DMS53 treated with DMSO at 0.1 percent for 48 hours (cell line): ENCODE results near the gene FBXO30.

Experiments used
- DNase-seq: peaks from one replicate; lab custom pipeline; 2025; ENCODE audit not compliant: unreplicated experiment; lab: John Stamatoyannopoulos, UW

FBXO30 gene

GRCh38 chr6:145814501-145815308, at the start of gene FBXO30:
TSS of gene FBXO30 (minus strand) at chr6:145814795. CDS start at chr6:145806405, 8,390 bp downstream.
- DNase-seq, result peak; percentile 59

DNA sequence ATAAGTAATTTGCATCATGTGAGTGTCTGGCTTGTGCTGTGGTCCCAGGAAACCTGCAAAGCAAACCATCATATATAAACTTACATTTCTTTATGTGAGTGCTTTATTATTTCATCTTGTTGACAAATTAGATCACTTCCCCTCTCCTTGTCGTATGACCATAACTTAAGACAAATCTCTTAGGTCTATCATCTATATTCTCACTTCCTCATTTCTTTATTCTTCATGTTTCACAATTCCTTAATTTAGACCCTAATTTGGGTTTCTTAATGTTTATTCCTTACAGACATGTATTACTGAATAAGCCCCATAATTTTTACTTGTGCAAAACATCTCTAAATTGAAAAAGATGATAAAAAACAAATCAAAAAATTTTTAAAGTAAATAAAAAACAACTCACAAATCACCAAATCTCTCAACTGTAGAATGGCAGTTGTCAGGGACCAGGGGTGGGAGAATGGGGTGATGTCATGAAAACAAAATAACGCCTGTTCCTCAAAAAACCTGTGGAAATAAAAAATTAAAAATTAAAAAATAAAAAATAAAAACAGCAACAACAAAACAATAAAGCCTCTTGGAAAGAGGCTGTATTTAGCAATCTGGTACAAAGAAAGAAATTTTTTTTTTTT, 49.5 kb upstream of the FBXO30 start:
- no peak for DNase-seq

DNA sequence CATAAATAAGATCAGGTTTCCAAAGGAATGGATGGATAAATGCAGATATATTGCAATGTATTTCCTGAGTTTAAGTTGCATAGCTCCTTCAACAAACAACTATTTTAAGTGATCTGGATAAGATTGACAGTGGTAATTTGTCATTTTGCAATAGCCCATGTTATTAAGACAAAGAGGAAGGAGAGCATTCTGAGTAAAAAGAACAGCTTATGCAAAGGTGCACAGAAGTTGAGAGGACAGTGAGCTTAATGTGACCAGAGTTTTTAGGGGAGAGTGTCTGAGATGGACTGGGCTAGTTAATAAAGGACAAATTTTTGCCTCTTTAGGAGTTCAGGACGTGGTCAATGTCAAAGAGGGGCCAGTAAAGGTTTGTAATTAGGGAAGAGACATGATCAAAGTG, 48.8 kb upstream of the FBXO30 start:
- DNase-seq, result no peak

DNA sequence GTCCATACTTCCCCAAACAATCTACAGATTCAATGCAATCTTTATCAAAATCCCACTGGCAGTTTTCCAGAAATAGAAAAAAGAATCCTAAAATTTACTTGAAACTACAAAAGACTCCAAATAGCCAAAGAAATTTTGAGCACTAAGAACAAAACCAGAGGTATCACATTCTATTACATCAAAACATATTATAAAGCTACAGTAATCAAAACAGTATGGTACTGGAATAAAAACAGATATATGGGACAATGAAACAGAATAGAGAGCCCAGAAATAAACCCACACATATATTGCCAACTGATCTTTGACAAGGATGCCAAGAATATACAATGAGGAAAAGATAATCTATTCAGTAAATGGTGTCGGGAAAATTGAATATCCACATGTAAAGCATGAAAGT, 46.0 kb upstream of the FBXO30 start:
- no peak for DNase-seq

- DNase-seq, result no peak
Measured at GRCh38 chr6:145850671-145851070, 36.1 kb upstream of the FBXO30 start.

DNA sequence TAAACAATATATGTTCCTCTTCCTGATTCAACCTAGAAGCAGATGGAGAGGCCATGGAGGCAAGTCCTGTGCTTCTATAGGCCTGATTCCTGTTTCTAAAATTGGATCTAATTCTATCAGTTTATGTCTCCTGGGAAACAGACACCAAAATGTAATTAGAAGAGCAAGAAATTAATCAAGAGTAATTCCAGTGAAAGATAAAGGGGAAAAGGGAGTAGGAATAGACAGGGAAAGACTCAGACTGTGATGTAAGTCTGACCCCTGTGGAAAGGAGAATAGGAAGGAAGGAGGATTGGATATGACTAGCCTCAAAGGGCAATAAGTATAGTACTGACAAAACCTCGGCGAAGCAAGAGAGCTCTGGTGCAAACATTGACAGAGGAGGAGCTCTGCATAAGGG, 33.9 kb upstream of the FBXO30 start:
- no peak for DNase-seq

DNA sequence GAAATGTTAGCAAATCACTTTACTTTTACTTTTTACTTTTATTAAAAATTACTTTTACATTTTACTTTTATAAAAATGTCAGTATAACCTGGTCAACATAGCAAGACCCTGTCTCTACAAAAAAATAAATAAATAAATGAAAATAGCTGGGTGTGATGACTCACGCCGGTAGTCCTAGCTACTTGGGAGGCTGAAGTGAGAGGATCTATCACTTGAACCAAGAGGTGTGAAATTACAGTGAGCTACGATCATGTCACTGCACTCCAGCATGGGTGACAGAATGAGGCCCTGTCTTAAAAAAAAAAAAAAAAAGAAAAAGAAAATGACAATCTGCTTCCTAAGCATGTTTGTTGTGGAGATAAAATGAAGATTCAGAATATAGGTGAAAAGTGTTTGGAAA, 31.0 kb upstream of the FBXO30 start:
- DNase-seq, result no peak

- DNase-seq, result no peak
Measured at GRCh38 chr6:145844933-145845540, 30.4 kb upstream of the FBXO30 start.

GRCh38 chr6:145842693-145843546, 28.3 kb upstream of the FBXO30 start:
- DNase-seq, result no peak

- DNase-seq, result no peak
Measured at GRCh38 chr6:145841668-145842067, 27.1 kb upstream of the FBXO30 start.

- DNase-seq, result no peak
Measured at GRCh38 chr6:145839653-145840052, 25.1 kb upstream of the FBXO30 start.

DNA sequence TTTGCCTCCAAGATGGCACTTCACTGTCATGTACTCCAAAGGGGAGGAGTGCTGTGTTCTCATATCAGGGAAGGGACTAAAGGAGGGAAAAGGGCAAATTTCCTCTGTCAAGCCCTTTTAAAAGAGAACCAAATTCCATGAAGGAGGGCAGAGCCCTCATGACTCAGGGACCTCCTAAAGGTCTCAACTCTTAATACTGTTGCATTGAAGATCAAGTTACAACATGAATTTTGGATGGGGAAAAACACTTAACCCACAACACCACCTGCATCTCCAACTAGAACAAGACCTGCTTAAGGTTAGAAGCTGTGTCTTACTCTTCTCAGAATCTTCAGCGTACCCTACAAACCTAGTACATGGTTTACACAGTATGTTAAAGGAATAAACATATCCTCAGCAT, 23.7 kb upstream of the FBXO30 start:
- DNase-seq, result no peak

- DNase-seq, result no peak
Measured at GRCh38 chr6:145836772-145837171, 22.2 kb upstream of the FBXO30 start.

DNA sequence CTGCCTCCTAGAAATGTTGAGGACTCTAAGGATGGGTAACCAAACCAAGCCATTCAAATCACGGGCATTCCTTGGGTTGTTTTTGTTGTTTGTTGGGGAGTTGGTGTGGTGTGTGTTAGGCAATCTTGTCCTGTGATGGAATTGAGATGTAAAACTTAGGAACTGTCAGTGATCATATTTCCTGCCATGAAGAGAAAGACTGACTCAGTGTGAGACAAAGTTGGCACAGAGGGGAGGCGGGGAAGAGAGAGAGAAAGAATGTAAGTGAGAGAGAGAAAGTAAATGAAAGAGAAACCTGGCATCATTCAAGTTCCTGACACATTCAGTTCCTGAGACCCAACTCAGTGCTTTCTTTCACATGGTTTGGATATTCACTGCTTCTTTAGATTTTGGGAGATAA, 21.6 kb upstream of the FBXO30 start:
- DNase-seq, result no peak

DNA sequence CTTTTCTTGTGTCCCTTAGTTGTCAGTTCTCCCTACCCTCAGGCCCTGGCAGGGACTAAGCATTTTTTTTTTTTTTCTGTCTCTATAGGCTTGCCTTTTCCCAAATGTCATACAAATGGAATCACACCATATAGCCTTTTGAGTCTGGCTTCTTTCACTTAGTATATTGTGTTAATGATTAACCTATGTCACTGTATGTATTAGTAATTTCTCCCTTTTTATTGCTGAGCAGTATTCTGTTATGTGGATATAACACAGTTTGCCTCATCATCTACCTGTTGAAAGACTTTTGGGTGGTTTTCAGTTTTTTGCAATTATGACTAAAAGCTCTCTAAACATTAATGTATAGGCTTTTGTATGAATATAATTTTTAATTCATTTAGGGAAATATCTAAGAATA, 16.0 kb upstream of the FBXO30 start:
- peak; percentile 20 for DNase-seq

DNA sequence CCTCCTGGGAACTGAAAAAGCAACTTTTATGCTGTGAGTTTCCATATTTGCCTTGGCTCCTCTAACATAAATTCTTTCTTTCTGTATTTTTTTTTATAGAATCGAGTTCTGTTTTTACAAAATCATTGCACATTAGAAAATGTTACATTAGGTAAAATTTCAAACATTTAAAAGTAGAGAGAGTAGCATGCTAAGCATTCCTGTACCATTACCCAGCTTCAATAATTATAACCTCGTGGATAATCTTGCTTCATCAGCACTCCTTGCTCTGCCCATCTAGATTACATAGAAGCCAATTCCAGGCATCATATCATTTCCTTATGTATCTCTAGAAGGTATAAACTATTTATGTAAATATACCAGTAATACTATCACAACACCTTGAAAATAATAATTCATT, 15.4 kb upstream of the FBXO30 start:
- no peak for DNase-seq

DNA sequence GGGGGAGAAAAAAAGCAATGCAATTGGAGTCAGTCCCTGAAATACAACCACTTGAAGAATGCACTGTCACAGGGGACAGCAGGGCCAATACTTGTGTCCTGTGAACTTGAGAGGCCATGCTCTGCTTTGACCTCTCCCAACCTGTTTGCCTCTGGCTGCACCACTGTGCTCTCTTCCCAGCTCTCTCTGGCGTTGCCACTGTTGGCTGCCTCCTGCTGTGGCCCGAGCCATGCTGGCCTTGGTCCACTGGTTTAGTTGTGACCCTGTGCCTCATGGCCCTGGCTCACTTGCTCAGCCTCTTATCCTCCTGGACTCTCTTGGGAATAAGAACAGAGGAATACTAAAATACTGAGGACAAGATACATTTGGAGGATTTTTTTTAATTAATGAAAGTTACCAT, 14.5 kb upstream of the FBXO30 start:
- DNase-seq, result no peak

DNA sequence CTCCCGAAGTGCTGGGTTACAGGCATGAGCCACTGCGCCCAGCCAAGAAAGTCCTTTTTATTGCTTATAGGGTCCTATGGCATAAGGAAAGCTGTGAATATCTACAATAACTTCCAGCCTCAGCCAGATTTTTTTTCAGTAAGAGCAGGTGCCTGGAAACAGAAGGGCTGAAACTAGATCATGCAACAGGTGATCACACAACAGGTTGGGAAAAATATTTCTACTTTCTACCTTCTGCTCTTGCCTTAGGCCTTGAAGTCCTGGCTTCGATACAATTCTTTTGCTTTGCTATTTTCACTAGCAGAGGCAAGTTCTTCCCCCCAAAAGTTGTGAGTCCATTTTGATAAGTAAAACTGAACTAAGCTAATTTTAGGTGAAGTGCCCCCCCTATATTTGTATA, 9.7 kb upstream of the FBXO30 start:
- DNase-seq, result no peak

DNA sequence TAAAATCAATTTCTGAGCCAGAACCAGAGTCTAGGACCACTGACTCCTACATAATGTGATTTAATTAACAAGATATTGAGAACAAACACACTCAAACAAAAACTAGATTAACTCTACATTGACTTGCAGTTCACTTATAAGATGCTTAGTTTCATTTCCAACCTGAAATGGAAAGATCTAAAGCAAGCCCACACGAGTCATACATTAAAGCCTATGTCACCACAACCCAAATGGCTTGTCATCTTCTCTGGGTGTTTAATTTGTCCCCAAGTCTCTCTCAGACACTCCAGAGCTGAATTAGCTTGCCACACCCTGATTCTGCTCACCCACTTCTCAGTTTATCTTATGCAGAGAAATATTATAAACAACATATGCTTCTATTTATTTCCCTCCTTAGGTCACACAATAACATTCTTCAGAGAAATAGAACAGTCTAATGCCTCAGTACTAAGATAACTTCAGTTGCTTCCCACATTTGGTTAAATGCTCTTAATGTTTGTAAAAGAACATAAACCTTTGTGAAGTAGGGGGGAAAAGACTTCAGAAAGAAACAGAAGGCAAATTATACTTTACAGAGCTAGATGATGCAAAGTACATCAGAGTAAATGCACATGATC, 8.8 kb upstream of the FBXO30 start:
- no peak for DNase-seq

- DNase-seq, result no peak
Measured at GRCh38 chr6:145822456-145822855, 7.9 kb upstream of the FBXO30 start.

GRCh38 chr6:145819994-145820393, 5.4 kb upstream of the FBXO30 start:
- no peak for DNase-seq
